ENCODE measurements around the gene ST14. TPM values are rescaled to one million over a fixed set of nuclear protein-coding genes. Genes with fewer than 3 reads are reported as not detected.

The ST14 gene
- total and polyA plus RNA-seq, 10 of the 15 experiments (the other 5 are each of a cell fraction or from before 2014, with no cell fraction given), result 0.02 to 3.9 (median 0.73) TPM; not detected in 2

- H3K9me3 ChIP-seq (replicated peaks; ENCODE audit: control insufficient read depth, insufficient read depth, low read length), result no peaks in the 10 kb centered on the region
- CTCF ChIA-PET, result interaction anchor here (1.3 to 1.6 kb wide), 3 partner anchors 12 to 693 kb away, joined by 3 to 4 read pairs (median 3); no protein-coding TSS in a partner anchor
- no peaks in the 10 kb centered on the region for H3K4me1 ChIP-seq (ENCODE audit: control insufficient read depth, insufficient read depth, low read length)
- DNase-seq (ENCODE audit: low read depth, low spot score) (no peak), FAIRE-seq (no peak), ATAC-seq (no peak)
- intact Hi-C loops (cut with micrococcal nuclease; ENCODE audit: unreplicated experiment), result no loop called here
- in situ Hi-C loops (cut with MboI), result no loop called here
- no peaks in the 10 kb centered on the region for H4K20me1 ChIP-seq (ENCODE audit: control insufficient read depth, insufficient read depth)
- no peak overlapping the region for H3K9ac ChIP-seq (ENCODE audit: control insufficient read depth, insufficient read depth, low read length)
- no peak for TF ChIP-seq CHD4 (IDR thresholded peaks at IDR 0.05)
- no peak for TF ChIP-seq NFXL1 (IDR thresholded peaks at IDR 0.05; ENCODE audit: borderline replicate concordance)
- no peak for TF ChIP-seq RB1 (IDR thresholded peaks at IDR 0.05; ENCODE audit: borderline replicate concordance)
- no peak for TF ChIP-seq KDM1A (IDR thresholded peaks at IDR 0.05; ENCODE audit: borderline replicate concordance)
- no peak for TF ChIP-seq IKZF1 (conservative IDR thresholded peaks at IDR 0.05)
- TF ChIP-seq JUND (IDR thresholded peaks at IDR 0.05; ENCODE audit: low read depth, low read length), result no peak
- no peak for TF ChIP-seq HCFC1 (IDR thresholded peaks at IDR 0.05; ENCODE audit: low read length)
- no peak for TF ChIP-seq ZNF274 (IDR thresholded peaks at IDR 0.05; ENCODE audit: insufficient read depth, insufficient read length)
- TF ChIP-seq, protein P1, sequence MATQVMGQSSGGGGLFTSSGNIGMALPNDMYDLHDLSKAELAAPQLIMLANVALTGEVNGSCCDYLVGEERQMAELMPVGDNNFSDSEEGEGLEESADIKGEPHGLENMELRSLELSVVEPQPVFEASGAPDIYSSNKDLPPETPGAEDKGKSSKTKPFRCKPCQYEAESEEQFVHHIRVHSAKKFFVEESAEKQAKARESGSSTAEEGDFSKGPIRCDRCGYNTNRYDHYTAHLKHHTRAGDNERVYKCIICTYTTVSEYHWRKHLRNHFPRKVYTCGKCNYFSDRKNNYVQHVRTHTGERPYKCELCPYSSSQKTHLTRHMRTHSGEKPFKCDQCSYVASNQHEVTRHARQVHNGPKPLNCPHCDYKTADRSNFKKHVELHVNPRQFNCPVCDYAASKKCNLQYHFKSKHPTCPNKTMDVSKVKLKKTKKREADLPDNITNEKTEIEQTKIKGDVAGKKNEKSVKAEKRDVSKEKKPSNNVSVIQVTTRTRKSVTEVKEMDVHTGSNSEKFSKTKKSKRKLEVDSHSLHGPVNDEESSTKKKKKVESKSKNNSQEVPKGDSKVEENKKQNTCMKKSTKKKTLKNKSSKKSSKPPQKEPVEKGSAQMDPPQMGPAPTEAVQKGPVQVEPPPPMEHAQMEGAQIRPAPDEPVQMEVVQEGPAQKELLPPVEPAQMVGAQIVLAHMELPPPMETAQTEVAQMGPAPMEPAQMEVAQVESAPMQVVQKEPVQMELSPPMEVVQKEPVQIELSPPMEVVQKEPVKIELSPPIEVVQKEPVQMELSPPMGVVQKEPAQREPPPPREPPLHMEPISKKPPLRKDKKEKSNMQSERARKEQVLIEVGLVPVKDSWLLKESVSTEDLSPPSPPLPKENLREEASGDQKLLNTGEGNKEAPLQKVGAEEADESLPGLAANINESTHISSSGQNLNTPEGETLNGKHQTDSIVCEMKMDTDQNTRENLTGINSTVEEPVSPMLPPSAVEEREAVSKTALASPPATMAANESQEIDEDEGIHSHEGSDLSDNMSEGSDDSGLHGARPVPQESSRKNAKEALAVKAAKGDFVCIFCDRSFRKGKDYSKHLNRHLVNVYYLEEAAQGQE (IDR thresholded peaks at IDR 0.05; ENCODE audit: low read depth, low read length), result no peak
- no peak for TF ChIP-seq TCF7 (IDR thresholded peaks at IDR 0.05; ENCODE audit: borderline replicate concordance)
- no peak for TF ChIP-seq MXI1 (IDR thresholded peaks at IDR 0.05; ENCODE audit: low read depth, low read length)
- no peak for TF ChIP-seq PKNOX1 (IDR thresholded peaks at IDR 0.05)
- TF ChIP-seq ZNF24 (IDR thresholded peaks at IDR 0.05), result no peak
- peaks cover 0 to 2% of the 10 kb centered on the region in 2 experiments; a peak in 1 of 4 replicates for H3K36me3 ChIP-seq (ENCODE audit: control insufficient read depth in 2 of 2, insufficient read depth in 2 of 2, low read length in 1 of 2)
- BruUV-seq (replicated peaks), result no TSS peak
- SMC1A ChIA-PET (ENCODE audit: uncharacterized antibody, unreplicated experiment), result interaction anchor here (1.0 kb wide), 1 partner anchor 12 kb away, joined by 3 read pairs; no protein-coding TSS in a partner anchor
- H3K4me2 ChIP-seq (ENCODE audit: control insufficient read depth, insufficient read depth), result no peak overlapping the region
- no peak overlapping the region for H2AFZ ChIP-seq (ENCODE audit: control insufficient read depth, low read depth, low read length)
- no peak overlapping the region for H3K27ac ChIP-seq (ENCODE audit: control insufficient read depth, insufficient read depth)
- WGBS (ENCODE audit: insufficient coverage, insufficient replicate concordance, low lambda C conversion rate, missing lambda C conversion rate), result 71% methylated on average over 7 of the region's 7 CpGs
- POLR2A ChIA-PET, result no interaction called here
- no peaks in the 10 kb centered on the region for H3K79me2 ChIP-seq (ENCODE audit: control insufficient read depth, insufficient read depth, low read length)
- RAD21 ChIA-PET (ENCODE audit: unreplicated experiment), result interaction anchor here (0.9 kb wide), 1 partner anchor 12 kb away, joined by 4 read pairs; no protein-coding TSS in a partner anchor
- no peak overlapping the region for H3K4me3 ChIP-seq
- H3K27me3 ChIP-seq (replicated peaks in 1 of 2; ENCODE audit: control insufficient read depth in 2 of 2, insufficient read depth in 2 of 2, low read length in 1 of 2), result no peaks in the 10 kb centered on the region
Measured at GRCh38 chr11:130201026-130201425, 41.4 kb downstream of the ST14 start.

Data from GM12878 (cell line).